Esophagus muscularis mucosa (tissue), 4 donors: ENCODE data around the gene HELZ. TPM values are rescaled to one million over a fixed set of nuclear protein-coding genes. Genes with fewer than 3 reads are reported as not detected.

Experiments
- DNase-seq: peaks from one replicate; pipeline ENCODE4 v3.0.0-alpha.2; 2017; ENCODE audit errors: extremely low spot score
- H3K27ac ChIP-seq, 4 donors: fragments of 200-600 bp; sonication (generic); replicated peaks in 1 of 4; 1 replicate in 3 of 4; 2 replicates in 1 of 4; pipeline ENCODE4 v1.5.1; 2016 to 2019; ENCODE audit warnings: mild to moderate bottlenecking in 1 of 4
- H3K27me3 ChIP-seq, 4 donors: fragments of 200-600 bp; sonication (generic); one replicate each; pipeline versions ENCODE4 v1.5.1 to v1.6.0; 2016 to 2019
- H3K36me3 ChIP-seq, 4 donors: fragments of 200-600 bp; sonication (generic); one replicate each; pipeline ENCODE4 v1.5.1; 2016 to 2019
- H3K4me1 ChIP-seq, 4 donors: fragments of 200-600 bp; sonication (generic); one replicate each; pipeline ENCODE4 v1.5.1; 2016 to 2019
- H3K4me3 ChIP-seq, 4 donors: fragments of 200-600 bp; sonication (generic); 1 replicate in 2 of 4; 2 replicates in 2 of 4; pipeline ENCODE4 v1.5.1; 2016 to 2019; ENCODE audit warnings: mild to moderate bottlenecking in 4 of 4, moderate library complexity in 1 of 4
- H3K9me3 ChIP-seq, 4 donors: fragments of 200-600 bp; sonication (generic); 1 replicate in 3 of 4; 2 replicates in 1 of 4; pipeline ENCODE4 v1.5.1; 2016 to 2019
- EP300 ChIP-seq: sonication (generic); formaldehyde crosslinking; IDR thresholded peaks from one replicate; pipeline ENCODE4 v1.6.1; 2017; ENCODE audit warnings: antibody characterized with exemption
- POLR2A ChIP-seq: fragments of 450-650 bp; IDR thresholded peaks from one replicate; pipeline ENCODE4 v1.6.1; 2017; ENCODE audit warnings: antibody characterized with exemption, moderate library complexity, mild to moderate bottlenecking, low read depth
- POLR2AphosphoS5 ChIP-seq, 2 donors: sonication (generic); formaldehyde crosslinking; IDR thresholded peaks; one replicate each; pipeline ENCODE4 v1.6.1; 2017; ENCODE audit warnings: antibody characterized with exemption in 2 of 2
- WGBS: methylation state at CpG from one replicate; pipeline ENCODE4 v1.1.5; 2018; 5-methylcytosine and 5-hydroxymethylcytosine counted together
- intact Hi-C: fragments of 100-400 bp; cut with DNase I; formaldehyde crosslinking; loops from one replicate; pipeline ENCODE4 v1.15.1; 2023
- total RNA-seq, 4 donors: library from RNA; depleted of rRNA; stranded (reverse); fragments of >200 nt; gene quantifications; one replicate each; pipeline versions ENCODE4 v1.1.0 to v1.2.1, GENCODE V29; 2016
- TF ChIP-seq, protein P1 (sequence below), 3 experiments: fragments of 200-600 bp in 2 of 3; fragments of 450-650 bp in 1 of 3; sonication (generic) in 2 of 3; IDR thresholded peaks; one replicate each; pipeline ENCODE4 v1.5.1; 2017 to 2019; ENCODE audit warnings: antibody characterized with exemption in 3 of 3, mild to moderate bottlenecking in 2 of 3, moderate library complexity in 1 of 3

The HELZ gene
- total RNA-seq, 4 donors from 2014 or later: 35.0 to 62.3 (median 45.8) TPM

DNA sequence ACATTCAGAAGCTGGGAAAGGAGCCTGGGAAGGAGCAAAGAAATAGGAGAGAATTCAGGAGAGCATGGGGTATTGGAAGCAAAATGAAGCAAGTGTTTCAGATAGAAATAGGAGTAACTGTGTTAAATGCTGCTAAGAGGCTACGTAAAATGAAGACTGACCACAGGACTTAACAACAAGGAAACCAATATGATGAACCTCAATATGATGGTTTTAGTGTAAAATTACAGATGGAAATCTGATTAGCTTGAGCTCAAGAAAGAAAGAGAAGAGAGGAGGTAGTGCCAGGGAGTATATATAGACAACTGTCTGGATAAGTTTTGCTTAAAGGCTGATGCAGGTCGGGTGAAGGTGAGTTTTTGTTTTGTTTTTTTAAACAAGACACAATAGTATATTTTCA is 92.2 kb downstream of the HELZ start:
- intact Hi-C loops: no loop called here
- Histone ChIP-seq H3K36me3 (peaks cover 19 to 49% (median 34%) of the 10 kb centered on the region in 4 donors), H3K4me1 (no peaks in the 10 kb centered on the region), H3K9me3 (no peaks in the 10 kb centered on the region), H3K27ac (no peak overlapping the region), H3K4me3 (no peak overlapping the region), H3K27me3 (no peaks in the 10 kb centered on the region)
- 91% methylated on average over 2 of the region's 2 CpGs for WGBS
- no peak for DNase-seq
- TF ChIP-seq EP300: no peak
- TF ChIP-seq, protein P1, sequence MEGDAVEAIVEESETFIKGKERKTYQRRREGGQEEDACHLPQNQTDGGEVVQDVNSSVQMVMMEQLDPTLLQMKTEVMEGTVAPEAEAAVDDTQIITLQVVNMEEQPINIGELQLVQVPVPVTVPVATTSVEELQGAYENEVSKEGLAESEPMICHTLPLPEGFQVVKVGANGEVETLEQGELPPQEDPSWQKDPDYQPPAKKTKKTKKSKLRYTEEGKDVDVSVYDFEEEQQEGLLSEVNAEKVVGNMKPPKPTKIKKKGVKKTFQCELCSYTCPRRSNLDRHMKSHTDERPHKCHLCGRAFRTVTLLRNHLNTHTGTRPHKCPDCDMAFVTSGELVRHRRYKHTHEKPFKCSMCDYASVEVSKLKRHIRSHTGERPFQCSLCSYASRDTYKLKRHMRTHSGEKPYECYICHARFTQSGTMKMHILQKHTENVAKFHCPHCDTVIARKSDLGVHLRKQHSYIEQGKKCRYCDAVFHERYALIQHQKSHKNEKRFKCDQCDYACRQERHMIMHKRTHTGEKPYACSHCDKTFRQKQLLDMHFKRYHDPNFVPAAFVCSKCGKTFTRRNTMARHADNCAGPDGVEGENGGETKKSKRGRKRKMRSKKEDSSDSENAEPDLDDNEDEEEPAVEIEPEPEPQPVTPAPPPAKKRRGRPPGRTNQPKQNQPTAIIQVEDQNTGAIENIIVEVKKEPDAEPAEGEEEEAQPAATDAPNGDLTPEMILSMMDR (IDR thresholded peaks at IDR 0.05): no peak
- no peak for TF ChIP-seq POLR2A
- no peak for TF ChIP-seq POLR2AphosphoS5 (IDR thresholded peaks at IDR 0.05)

DNA sequence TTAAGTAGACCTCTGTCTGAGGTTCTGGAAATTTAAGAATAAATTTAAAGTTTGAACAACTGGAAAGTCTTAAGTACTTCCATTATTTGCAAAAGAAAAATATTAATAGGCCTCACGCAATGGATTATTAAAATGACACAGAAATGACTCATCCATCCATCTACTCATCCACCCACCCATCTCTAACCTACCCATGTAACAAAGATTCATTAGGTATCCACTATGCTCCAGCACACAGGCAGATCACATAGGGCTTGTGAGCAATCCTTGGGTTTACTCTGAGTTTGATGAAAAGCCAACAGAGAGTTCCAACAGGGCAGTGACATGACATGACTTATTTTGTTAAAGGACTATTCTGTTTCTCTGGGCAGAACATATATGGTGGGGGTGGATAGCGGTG is 93.3 kb downstream of the HELZ start:
- DNase-seq: no peak
- Histone ChIP-seq H3K4me1 (no peaks in the 10 kb centered on the region), H3K27ac (no peak overlapping the region), H3K27me3 (no peaks in the 10 kb centered on the region), H3K4me3 (no peak overlapping the region), H3K36me3 (peaks cover 29 to 55% (median 44%) of the 10 kb centered on the region in 4 donors), H3K9me3 (no peaks in the 10 kb centered on the region)
- intact Hi-C loops: no loop called here
- TF ChIP-seq, protein P1 (IDR thresholded peaks at IDR 0.05): no peak
- TF ChIP-seq EP300: no peak
- TF ChIP-seq POLR2A: no peak
- TF ChIP-seq POLR2AphosphoS5 (IDR thresholded peaks at IDR 0.05): no peak
- WGBS: 81% methylated on average over 2 of the region's 2 CpGs

DNA sequence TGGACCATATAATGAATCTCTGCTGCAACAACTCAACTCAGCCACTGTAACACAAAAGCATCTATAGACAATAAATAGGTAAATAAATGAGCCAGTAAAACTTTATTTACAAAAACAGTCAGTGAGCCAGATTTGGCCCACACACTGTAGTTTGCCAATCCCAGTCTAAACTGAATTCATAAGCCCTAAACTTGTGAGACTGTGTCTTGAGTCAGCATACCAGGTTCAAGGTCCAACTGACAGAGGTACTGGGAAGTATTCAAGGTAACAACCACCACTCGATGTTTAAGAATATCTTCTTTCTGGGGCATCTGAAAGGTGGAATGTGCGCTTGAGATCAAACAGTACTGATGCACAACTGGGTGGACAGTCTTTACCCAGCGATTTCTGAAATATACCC is 94.2 kb downstream of the HELZ start:
- Histone ChIP-seq H3K36me3 (peaks cover 35 to 63% (median 53%) of the 10 kb centered on the region in 4 donors), H3K27me3 (no peaks in the 10 kb centered on the region), H3K4me3 (no peak overlapping the region), H3K27ac (no peak overlapping the region), H3K9me3 (no peaks in the 10 kb centered on the region), H3K4me1 (no peaks in the 10 kb centered on the region)
- WGBS: 92% methylated on average over 3 of the region's 3 CpGs
- no peak for DNase-seq
- TF ChIP-seq POLR2AphosphoS5 (IDR thresholded peaks at IDR 0.05) (no peak), POLR2A (no peak), EP300 (no peak)
- TF ChIP-seq, protein P1 (IDR thresholded peaks at IDR 0.05): no peak
- intact Hi-C loops: no loop called here

DNA sequence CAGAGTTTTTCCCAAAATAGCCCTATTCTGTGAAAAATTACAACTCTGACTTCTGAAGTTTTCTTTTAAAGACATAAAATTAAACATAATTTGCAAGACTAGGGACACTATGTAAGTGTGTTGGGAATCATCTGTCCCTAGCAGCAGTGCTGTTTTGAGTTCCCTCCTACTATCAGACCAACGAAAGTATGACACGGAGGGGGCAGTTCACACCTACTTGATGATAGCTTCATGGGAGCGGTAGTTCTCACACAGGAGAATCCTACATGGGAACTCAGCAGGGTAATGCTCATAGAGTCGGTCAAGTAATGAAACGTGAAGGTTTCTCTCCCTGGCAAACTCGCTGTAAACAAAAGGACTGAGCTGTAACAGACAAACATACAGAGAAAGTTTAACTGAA is 96.6 kb downstream of the HELZ start:
- peaks cover 38 to 88% (median 71%) of the 10 kb centered on the region in 4 donors for H3K36me3 ChIP-seq
- no peaks in the 10 kb centered on the region for H3K9me3 ChIP-seq
- H3K27me3 ChIP-seq: no peaks in the 10 kb centered on the region
- H3K4me3 ChIP-seq: no peak overlapping the region
- intact Hi-C loops: no loop called here
- no peak for DNase-seq
- H3K27ac ChIP-seq: no peak overlapping the region
- 88% methylated on average over 6 of the region's 6 CpGs for WGBS
- TF ChIP-seq POLR2A: no peak
- no peak for TF ChIP-seq EP300
- TF ChIP-seq, protein P1 (IDR thresholded peaks at IDR 0.05): no peak
- TF ChIP-seq POLR2AphosphoS5 (IDR thresholded peaks at IDR 0.05): no peak
- H3K4me1 ChIP-seq: no peaks in the 10 kb centered on the region

DNA sequence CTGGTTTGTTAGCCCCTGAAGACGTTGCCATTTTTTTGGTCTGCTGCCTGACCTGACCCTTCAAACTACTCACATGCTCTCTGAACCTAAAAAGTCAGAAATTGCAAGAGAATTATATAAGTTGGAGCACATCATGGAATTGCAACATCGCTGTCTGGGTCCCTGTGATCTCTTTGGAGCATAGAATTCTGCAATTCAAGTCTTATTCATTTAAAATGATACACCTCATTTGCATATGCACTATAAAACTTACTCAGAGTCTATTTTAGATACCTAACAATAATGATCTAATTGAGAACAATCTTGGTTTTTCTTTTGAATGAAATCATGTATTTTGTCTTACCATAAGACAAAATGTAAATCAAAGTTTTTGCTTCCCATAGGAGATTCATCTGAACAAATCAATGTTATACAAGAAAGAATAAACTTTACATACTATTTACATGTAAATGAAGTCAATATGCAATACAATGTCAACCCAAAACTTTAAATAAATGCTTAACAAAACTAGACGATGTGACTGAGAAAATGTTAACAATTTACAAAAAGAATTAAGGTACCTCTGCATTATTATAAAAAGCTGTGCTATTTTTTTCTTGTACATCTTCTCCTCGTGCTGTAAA is 99.7 kb downstream of the HELZ start:
- Histone ChIP-seq H3K27ac (no peak overlapping the region), H3K4me3 (no peak overlapping the region), H3K36me3 (peaks cover 35 to 93% (median 73%) of the 10 kb centered on the region in 4 donors), H3K4me1 (no peaks in the 10 kb centered on the region), H3K9me3 (no peaks in the 10 kb centered on the region), H3K27me3 (no peaks in the 10 kb centered on the region)
- DNase-seq: no peak
- 78% methylated on average over 4 of the region's 4 CpGs for WGBS
- intact Hi-C loops: no loop called here
- TF ChIP-seq POLR2AphosphoS5 (IDR thresholded peaks at IDR 0.05) (no peak), POLR2A (no peak), EP300 (no peak)
- TF ChIP-seq, protein P1 (IDR thresholded peaks at IDR 0.05): no peak
